Uterus (tissue), 4 donors: ENCODE data around the gene TNRC6A. TPM values are rescaled to one million over a fixed set of nuclear protein-coding genes. Genes with fewer than 3 reads are reported as not detected.

Experiments
- DNase-seq, 2 donors: peaks; one replicate each; pipeline ENCODE4 v3.0.0-alpha.2; 2019 to 2020
- H3K27ac ChIP-seq, 2 donors: fragments of 200-600 bp; sonication (generic); 1 replicate in 1 of 2; 2 replicates in 1 of 2; pipeline ENCODE4 v1.5.1; 2016 to 2018
- H3K27me3 ChIP-seq, 2 donors: fragments of 200-600 bp; sonication (generic); one replicate each; pipeline ENCODE4 v1.5.1; 2018 to 2019; ENCODE audit warnings: control low read depth in 1 of 2
- H3K36me3 ChIP-seq, 2 donors: fragments of 200-600 bp; sonication (generic); one replicate each; pipeline ENCODE4 v1.5.1; 2019; ENCODE audit warnings: control low read depth in 1 of 2
- H3K4me1 ChIP-seq, 2 donors: fragments of 200-600 bp; sonication (generic); one replicate each; pipeline ENCODE4 v1.5.1; 2018 to 2019; ENCODE audit warnings: control low read depth in 1 of 2
- H3K4me3 ChIP-seq, 2 donors: fragments of 200-600 bp; sonication (generic); 1 replicate in 1 of 2; 2 replicates in 1 of 2; pipeline ENCODE4 v1.5.1; 2018 to 2019; ENCODE audit warnings: mild to moderate bottlenecking in 1 of 2
- H3K9me3 ChIP-seq, 2 donors: fragments of 200-600 bp; sonication (generic); one replicate each; pipeline ENCODE4 v1.5.1; 2019; ENCODE audit warnings: control low read depth in 1 of 2
- POLR2A ChIP-seq, 2 donors: fragments of 450-650 bp; IDR thresholded peaks; one replicate each; pipeline ENCODE4 v1.6.1; 2016; ENCODE audit warnings: antibody characterized with exemption in 2 of 2, mild to moderate bottlenecking in 1 of 2, moderate library complexity in 1 of 2
- intact Hi-C: fragments of 100-400 bp; cut with DNase I; formaldehyde crosslinking; loops from one replicate; pipeline ENCODE4 v1.15.1; 2023; ENCODE audit warnings: low total_unique reads
- total RNA-seq, 4 donors: library from RNA; depleted of rRNA in 3 of 4; stranded (reverse); fragments of >200 nt in 3 of 4; gene quantifications; one replicate each; pipeline versions ENCODE4 v1.1.0 to v1.2.4, GENCODE V29; 2014 to 2023
- TF ChIP-seq, protein P1 (sequence below), 4 experiments: fragments of 200-600 bp in 2 of 4; fragments of 450-650 bp in 2 of 4; sonication (generic) in 2 of 4; IDR thresholded peaks; one replicate each; pipeline ENCODE4 v1.5.1; 2016 to 2019; ENCODE audit warnings: antibody characterized with exemption in 4 of 4, mild to moderate bottlenecking in 2 of 4, moderate library complexity in 1 of 4
- donor health status: DM: yes; HTN: yes; CAD: no.

Gene TNRC6A
- total RNA-seq, 4 donors from 2014 or later: 22.6 to 109 (median 49.2) TPM

DNA sequence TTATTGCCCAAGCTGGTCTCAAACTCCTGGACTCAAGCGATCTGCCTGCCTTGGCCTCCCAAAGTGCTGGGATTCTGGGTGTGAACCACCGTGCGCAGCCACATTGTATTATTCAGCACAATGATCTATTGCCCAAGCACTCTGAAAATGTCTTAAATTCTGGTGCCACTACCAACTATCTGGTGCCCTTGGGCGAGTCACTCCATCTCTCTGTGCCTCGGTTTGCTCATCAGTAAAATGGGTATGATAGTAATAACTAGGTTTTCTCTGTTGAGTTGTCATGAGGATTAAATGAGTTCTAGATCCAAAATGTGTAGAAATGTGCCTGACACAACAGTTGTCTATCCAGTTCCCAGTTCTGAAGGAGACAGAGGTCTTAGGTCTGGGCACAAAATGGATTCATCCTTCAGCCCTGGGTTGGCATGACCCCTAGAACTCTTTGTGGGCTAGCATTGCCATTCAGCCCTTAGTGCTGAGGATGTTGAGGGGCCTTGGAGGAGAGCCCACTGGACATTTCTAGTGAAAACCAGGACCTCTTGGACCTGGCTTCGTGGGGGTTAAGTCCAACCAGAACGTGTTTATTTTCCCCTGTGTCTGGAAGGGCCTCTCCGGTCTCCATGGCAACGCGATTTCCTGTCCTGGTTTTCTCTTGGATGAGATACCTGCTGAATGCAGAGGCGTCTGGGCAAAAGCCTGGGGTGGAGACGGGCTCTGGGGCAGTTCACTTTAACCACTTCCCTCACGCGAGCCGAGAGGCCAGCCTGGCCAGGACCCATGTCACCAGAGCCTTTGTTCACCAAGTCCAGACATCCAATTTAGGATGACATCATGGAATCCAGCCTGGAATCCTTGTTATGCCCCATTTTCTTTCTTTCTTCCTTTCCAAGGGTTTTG lies 43.7 kb upstream of the TNRC6A start:
- no peak for TF ChIP-seq POLR2A (IDR thresholded peaks at IDR 0.05)
- TF ChIP-seq, protein P1, sequence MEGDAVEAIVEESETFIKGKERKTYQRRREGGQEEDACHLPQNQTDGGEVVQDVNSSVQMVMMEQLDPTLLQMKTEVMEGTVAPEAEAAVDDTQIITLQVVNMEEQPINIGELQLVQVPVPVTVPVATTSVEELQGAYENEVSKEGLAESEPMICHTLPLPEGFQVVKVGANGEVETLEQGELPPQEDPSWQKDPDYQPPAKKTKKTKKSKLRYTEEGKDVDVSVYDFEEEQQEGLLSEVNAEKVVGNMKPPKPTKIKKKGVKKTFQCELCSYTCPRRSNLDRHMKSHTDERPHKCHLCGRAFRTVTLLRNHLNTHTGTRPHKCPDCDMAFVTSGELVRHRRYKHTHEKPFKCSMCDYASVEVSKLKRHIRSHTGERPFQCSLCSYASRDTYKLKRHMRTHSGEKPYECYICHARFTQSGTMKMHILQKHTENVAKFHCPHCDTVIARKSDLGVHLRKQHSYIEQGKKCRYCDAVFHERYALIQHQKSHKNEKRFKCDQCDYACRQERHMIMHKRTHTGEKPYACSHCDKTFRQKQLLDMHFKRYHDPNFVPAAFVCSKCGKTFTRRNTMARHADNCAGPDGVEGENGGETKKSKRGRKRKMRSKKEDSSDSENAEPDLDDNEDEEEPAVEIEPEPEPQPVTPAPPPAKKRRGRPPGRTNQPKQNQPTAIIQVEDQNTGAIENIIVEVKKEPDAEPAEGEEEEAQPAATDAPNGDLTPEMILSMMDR (IDR thresholded peaks at IDR 0.05): no peak
- intact Hi-C loops: no loop called here

DNA sequence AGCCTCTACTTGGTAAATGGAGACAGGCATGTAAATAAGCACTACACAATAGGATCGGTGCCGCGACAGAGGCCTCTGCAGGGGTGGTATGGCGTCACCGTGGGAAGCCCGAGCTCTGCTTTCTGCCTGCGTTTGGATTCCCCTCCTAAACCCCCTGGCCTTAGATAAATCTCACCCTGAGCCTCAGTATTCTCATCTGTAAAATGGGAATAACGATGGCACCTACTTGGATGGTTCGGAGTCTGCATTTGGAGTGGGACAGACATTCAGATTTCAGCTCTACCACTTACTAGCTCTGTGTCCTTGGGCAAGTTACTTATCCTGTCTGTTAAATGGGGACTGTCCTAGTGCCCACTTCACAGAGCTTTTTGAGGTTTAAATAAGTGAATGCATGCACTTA lies 42.8 kb upstream of the TNRC6A start:
- H3K27me3 ChIP-seq: no peaks in the 10 kb centered on the region
- intact Hi-C loops: no loop called here
- no peaks in the 10 kb centered on the region for H3K36me3 ChIP-seq
- no peak overlapping the region for H3K4me3 ChIP-seq
- no peak for DNase-seq
- no peaks in the 10 kb centered on the region for H3K4me1 ChIP-seq
- TF ChIP-seq, protein P1 (IDR thresholded peaks at IDR 0.05): no peak
- no peak for TF ChIP-seq POLR2A (IDR thresholded peaks at IDR 0.05)
- no peaks in the 10 kb centered on the region for H3K9me3 ChIP-seq
- peak overlapping the region; percentile 42 to 60 for H3K27ac ChIP-seq

More for the DNA sequence above, 43.7 kb upstream of the TNRC6A start:
- H3K27me3 ChIP-seq: no peaks in the 10 kb centered on the region
- H3K27ac ChIP-seq: peak overlapping the region; percentile 42 to 60
- peak; percentile 83 to 85 for DNase-seq
- no peaks in the 10 kb centered on the region for H3K36me3 ChIP-seq
- H3K9me3 ChIP-seq: no peaks in the 10 kb centered on the region
- H3K4me1 ChIP-seq: no peaks in the 10 kb centered on the region
- no peak overlapping the region for H3K4me3 ChIP-seq

DNA sequence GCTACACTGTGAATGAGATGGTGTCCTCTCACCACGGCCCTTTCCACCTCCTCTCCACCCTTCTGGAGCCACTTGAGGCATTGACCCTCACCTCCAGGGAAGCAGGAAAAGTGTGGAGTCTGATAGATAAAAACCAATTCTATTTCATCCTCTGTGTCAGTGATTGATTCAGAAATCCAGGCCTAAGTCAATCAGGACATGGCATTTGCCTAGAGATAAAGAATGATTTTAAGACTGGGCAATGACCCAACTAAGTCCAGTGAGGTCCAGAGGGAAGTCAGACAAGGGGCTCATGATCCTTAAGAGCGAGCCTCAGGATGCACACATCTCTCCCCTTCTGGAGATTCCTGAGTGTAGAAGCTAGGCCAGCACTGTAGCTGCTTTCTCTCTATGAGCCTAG lies 41.1 kb upstream of the TNRC6A start:
- Histone ChIP-seq H3K36me3 (no peaks in the 10 kb centered on the region), H3K4me1 (no peaks in the 10 kb centered on the region), H3K27me3 (no peaks in the 10 kb centered on the region), H3K9me3 (no peaks in the 10 kb centered on the region), H3K27ac (no peak overlapping the region), H3K4me3 (no peak overlapping the region)
- intact Hi-C loops: no loop called here
- TF ChIP-seq POLR2A (IDR thresholded peaks at IDR 0.05): no peak
- TF ChIP-seq, protein P1 (IDR thresholded peaks at IDR 0.05): no peak
- no peak for DNase-seq

DNA sequence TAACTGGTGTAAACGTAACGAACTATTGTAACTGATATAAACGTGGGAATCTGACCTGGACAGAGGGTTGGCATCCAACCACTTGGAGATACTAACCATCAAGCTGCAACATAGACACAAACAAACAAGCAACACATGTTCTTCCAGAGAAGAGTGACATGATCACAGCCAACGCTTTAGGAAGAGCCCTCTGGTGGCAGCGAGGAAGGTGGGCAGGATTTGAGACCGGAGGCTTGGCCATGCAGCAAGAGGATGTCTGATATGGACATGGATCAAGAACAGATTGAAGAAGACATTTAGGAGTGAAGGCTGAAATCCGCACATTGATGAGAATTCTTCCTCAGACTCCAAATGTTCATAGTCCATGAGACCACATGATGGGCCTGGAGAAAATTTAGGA lies 40.3 kb upstream of the TNRC6A start:
- intact Hi-C loops: no loop called here
- TF ChIP-seq POLR2A (IDR thresholded peaks at IDR 0.05): no peak
- TF ChIP-seq, protein P1 (IDR thresholded peaks at IDR 0.05): peak; percentile 30 to 44 (median 36)

DNA sequence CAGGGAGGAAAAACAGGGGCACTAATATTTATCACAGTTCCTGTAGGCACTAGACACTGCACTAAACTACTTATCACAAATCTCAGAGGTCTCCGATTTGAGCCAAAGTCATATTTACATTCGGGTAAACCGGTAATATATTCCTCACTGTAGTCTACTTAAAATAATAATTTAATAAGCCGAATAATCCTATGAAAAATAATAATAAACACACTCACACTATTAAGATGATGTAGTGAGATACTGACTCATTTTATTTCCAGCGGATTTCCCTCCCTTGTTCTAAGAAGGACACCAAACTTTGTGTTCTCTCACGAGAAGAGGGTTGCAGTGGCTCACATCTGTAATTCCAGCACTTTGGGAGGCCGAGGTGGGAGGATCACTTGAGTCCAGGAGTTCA lies 36.6 kb upstream of the TNRC6A start:
- Histone ChIP-seq H3K4me1 (no peaks in the 10 kb centered on the region), H3K9me3 (no peaks in the 10 kb centered on the region), H3K27me3 (no peaks in the 10 kb centered on the region), H3K27ac (no peak overlapping the region), H3K36me3 (no peaks in the 10 kb centered on the region), H3K4me3 (no peak overlapping the region)
- DNase-seq: no peak
- intact Hi-C loops: no loop called here
- no peak for TF ChIP-seq POLR2A (IDR thresholded peaks at IDR 0.05)
- TF ChIP-seq, protein P1 (IDR thresholded peaks at IDR 0.05): no peak

More for the DNA sequence above, 40.3 kb upstream of the TNRC6A start:
- Histone ChIP-seq H3K9me3 (no peaks in the 10 kb centered on the region), H3K4me3 (no peak overlapping the region), H3K4me1 (no peaks in the 10 kb centered on the region), H3K27me3 (no peaks in the 10 kb centered on the region), H3K36me3 (no peaks in the 10 kb centered on the region), H3K27ac (no peak overlapping the region)
- no peak for DNase-seq
